Fibroblast of villous mesenchyme (primary cell): ENCODE measurements around the gene TULP4. TPM values are rescaled to one million over a fixed set of nuclear protein-coding genes. Genes with fewer than 3 reads are reported as not detected.

Experiments used
- DNase-seq: peaks from one replicate; pipeline ENCODE4 v3.0.0-alpha.2; 2010; ENCODE audit warnings: low read depth
- H3K4me3 ChIP-seq: 2 replicates; pipeline ENCODE4 v1.5.1; 2011; ENCODE audit warnings: low read depth, mild to moderate bottlenecking, low read length
- CTCF ChIP-seq: IDR thresholded peaks from 2 replicates; pipeline ENCODE4 v1.5.1; 2012; ENCODE audit warnings: low read depth, mild to moderate bottlenecking, low read length; ENCODE audit not compliant: insufficient read depth
- total RNA-seq: library from RNA; depleted of rRNA; stranded (reverse); fragments of >200 nt; gene quantifications from 2 replicates; pipeline ENCODE4 v1.2.3, GENCODE V29; 2012

TULP4 gene
- total RNA-seq, 1 donor = 120 TPM

DNA sequence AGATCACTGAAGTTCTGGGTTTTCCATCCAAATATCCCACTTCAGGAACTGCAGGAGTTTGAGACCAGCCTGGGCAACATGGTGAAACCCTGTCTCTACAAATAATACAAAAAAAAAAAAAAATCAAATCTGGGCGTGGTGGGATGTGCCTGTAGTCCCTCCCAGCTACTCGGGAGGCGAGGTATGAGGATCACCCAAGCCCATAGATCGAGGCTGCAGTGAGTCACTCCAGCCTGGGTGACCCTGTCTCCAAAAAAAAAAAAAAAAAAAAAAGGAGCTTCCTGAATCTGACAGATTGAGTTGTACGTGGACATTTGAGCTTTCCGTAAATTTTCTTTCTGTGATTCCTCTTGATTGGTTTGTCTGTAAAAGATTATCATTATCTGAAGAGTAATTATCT, 55.6 kb downstream of the TULP4 start:
- no peak overlapping the region for H3K4me3 ChIP-seq
- no peak for DNase-seq
- TF ChIP-seq CTCF = no peak

DNA sequence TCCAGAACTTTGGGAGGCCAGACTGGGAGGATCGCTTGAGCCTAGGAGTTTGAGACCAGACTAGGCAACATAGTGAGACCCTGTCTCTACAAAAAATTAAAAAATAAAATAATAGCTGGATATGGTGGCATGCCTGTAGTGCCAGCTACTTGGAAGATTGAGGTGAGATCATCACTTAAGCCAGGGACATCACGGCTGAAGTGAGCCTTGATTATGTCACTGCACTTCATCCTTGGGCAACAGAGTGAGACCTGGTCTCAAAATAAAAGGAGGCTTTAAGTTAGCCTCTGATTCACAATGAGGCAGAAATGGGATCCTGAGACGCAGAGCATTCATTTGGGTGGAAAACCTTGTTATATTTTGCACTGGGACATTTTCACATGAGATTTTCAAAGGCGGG, 57.0 kb downstream of the TULP4 start:
- H3K4me3 ChIP-seq = no peak overlapping the region
- no peak for TF ChIP-seq CTCF
- no peak for DNase-seq

DNA sequence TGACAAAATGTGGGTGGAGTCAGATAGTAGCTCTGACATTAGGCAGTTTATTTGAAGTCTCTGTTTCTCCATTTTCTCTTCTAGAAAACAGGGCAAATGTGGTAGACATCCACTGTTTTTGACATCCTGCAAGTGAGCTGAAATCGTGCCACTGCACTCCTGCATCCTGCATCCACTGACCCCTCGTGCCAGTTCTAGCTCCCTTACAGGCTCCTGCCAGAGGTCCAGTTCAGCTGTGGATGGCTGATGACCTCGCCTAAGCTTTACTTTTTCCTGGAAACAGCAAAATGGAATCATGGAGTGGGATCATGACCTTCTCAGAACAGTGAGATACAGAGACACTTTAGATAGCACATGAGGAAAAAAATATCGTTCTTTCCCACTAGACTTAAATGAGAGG, 58.5 kb downstream of the TULP4 start:
- TF ChIP-seq CTCF = no peak
- DNase-seq = no peak
- H3K4me3 ChIP-seq = no peak overlapping the region

DNA sequence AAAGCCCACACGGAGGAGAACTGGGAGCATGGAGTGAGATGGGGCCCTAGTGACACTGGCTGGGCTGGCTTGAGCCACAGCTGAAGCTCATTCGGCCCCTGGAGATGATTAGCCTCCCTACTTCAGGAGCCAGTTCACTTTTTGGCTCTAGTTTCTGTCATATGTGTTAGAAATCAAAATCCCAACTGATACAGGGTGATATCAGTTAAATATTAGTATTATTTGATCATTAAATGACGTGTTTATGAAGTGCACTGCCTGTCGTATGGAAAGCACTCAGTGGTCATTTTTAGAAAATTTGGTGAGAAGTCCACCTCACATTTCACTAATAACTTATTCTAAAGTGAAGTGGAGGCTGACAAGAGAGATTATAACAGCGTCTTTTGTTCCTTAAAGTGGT, 59.0 kb downstream of the TULP4 start:
- no peak for DNase-seq
- TF ChIP-seq CTCF = no peak
- H3K4me3 ChIP-seq = no peak overlapping the region

- no peak overlapping the region for H3K4me3 ChIP-seq
- TF ChIP-seq CTCF = no peak
These were observed 60.3 kb downstream of the TULP4 start for GRCh38 chr6:158372574-158372973.

DNA sequence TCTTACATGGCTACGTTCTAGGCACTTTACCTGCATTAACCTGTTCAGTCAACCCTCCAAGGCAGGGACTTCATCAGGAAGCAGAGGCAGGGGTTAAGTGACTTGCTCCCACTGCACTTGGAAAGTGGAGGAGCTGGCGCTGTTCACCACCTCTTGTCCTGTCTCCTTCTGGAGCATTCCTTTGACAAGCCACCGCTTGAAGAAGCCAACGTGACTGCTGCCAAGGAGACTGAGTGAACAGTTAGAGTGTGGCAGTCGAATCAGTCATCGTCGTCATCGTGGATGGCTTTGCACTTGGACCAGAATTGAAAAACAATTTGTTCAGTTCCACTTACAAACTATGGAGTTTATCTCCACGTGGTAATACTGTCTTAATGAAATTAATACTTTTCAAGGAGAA, 60.9 kb downstream of the TULP4 start:
- no peak overlapping the region for H3K4me3 ChIP-seq
- no peak for DNase-seq
- TF ChIP-seq CTCF = no peak

More at GRCh38 chr6:158372574-158372973, 60.3 kb downstream of the TULP4 start:
- DNase-seq = peak; percentile 32

DNA sequence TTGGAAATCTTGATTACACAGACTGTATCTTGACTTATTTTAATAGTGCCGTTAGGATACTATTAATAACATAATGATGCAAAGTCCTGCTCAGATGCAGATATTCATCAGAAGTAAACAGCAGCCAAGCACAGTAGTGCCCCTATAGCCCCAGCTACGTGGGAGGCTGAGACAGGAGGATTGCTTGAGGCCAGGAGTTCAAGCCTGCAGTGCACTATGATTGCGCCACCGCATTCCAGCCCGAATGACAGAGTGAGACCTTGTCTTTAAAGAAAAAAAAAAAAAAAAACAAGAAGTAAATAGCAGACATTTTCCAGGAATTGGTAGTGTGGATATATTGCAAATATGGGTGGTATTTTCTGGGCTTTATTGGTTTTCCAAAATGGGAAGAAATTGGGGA, 61.8 kb downstream of the TULP4 start:
- H3K4me3 ChIP-seq = no peak overlapping the region
- peak; percentile 82 for DNase-seq
- TF ChIP-seq CTCF = no peak
